Muscle of leg (tissue), 11 donors: Measurements from ENCODE around the gene CNKSR3. TPM values are rescaled to one million over a fixed set of nuclear protein-coding genes. Genes with fewer than 3 reads are reported as not detected.
A peak's percentile ranks its signal among the peaks of the same experiment; 100 is the strongest.
"Not testable (repeated sequence)": the region's sequence is repeated elsewhere in the genome, so short reads cannot be mapped to it uniquely, and the experiment has no call there.

ENCODE experiments used
- DNase-seq: peaks from one replicate; pipeline ENCODE4 v3.0.0; 2013
- H3K27ac ChIP-seq: one replicate; pipeline ENCODE4 v1.5.1; 2013; ENCODE audit warnings: mild to moderate bottlenecking, low read length, control low read depth
- H3K27me3 ChIP-seq: one replicate; pipeline ENCODE4 v1.6.1; 2013; ENCODE audit warnings: low read length; ENCODE audit not compliant: control insufficient read depth, insufficient read depth
- H3K36me3 ChIP-seq: one replicate; pipeline ENCODE4 v1.6.1; 2013; ENCODE audit warnings: low read length; ENCODE audit not compliant: control insufficient read depth, insufficient read depth
- H3K4me1 ChIP-seq: one replicate; pipeline ENCODE4 v1.6.1; 2013; ENCODE audit warnings: low read length; ENCODE audit not compliant: control insufficient read depth, insufficient read depth
- H3K4me3 ChIP-seq: one replicate; pipeline ENCODE4 v1.5.1; 2013; ENCODE audit warnings: low read length, control low read depth
- H3K9me3 ChIP-seq: replicated peaks from 2 replicates; pipeline ENCODE4 v1.6.1; 2013; ENCODE audit warnings: low read depth, low read length; ENCODE audit not compliant: control insufficient read depth
- WGBS: methylation state at CpG from one replicate; pipeline ENCODE4 v1.1.5; 2013; ENCODE audit warnings: missing lambda C conversion rate; ENCODE audit not compliant: insufficient coverage; 5-methylcytosine and 5-hydroxymethylcytosine counted together
- polyA plus RNA-seq, 8 donors: library from polyadenylated mRNA; unstranded; fragments of 120-200 nt; gene quantifications; one replicate each; pipeline versions ENCODE4 v1.2.1 to v1.2.3, GENCODE V29; 2013; ENCODE audit warnings: inconsistent platforms in 1 of 8, low replicate concordance in 1 of 8; ENCODE audit not compliant: insufficient read length in 8 of 8, insufficient read depth in 1 of 8
- total RNA-seq: library from RNA; stranded (reverse); fragments of 120-200 nt; gene quantifications from one replicate; pipeline ENCODE4 v1.2.4, GENCODE V29; 2013

The CNKSR3 gene
- total and polyA plus RNA-seq, 9 donors: 11.6 to 22.1 (median 14.7) TPM

DNA sequence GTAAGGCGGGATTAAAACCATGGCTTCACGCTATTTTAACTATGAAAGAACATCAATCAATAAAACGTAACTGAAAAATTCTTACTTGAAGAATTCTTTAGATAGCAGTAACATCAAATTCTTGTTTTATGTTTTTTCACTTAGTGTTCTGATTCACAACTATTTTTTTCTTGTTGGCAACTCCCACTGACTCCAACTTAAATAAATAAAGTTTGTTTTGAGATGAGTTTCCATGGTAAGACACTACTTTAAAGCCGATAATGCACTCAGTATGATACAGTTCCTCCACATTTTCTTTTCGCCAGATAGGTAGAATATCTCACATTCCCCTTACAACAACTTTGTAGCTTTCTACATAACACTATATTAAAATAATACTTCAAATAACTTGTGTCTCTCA, 33.1 kb upstream of the CNKSR3 start:
- H3K36me3 ChIP-seq: no peaks in the 10 kb centered on the region
- H3K4me3 ChIP-seq: no peak overlapping the region
- WGBS: no CpG with 5 or more reads among the region's 5 CpGs
- peaks cover 3% of the 10 kb centered on the region for H3K4me1 ChIP-seq
- DNase-seq: peak; percentile 82
- no peaks in the 10 kb centered on the region for H3K9me3 ChIP-seq
- no peaks in the 10 kb centered on the region for H3K27me3 ChIP-seq
- H3K27ac ChIP-seq: no peak overlapping the region

DNA sequence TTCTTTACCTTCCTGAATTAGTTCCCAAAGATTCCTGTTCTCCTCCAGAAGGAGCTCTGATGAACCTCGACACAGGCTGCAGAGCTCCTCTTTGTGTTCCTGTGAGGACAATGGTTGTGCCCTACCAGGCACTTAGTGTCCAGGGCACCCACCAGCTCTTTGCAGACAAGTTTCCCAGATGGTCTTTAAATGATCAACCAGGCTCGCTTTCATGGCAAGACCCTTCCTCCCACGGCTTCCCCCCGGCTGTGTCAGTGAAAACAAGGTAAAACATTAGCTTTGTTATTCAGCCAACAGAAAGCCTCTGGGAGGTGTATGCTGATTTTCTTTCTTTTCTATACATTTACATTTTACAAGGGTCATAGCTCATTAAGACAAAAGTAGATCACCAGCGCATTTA, 32.3 kb upstream of the CNKSR3 start:
- H3K36me3 ChIP-seq: no peaks in the 10 kb centered on the region
- no peaks in the 10 kb centered on the region for H3K27me3 ChIP-seq
- no peaks in the 10 kb centered on the region for H3K9me3 ChIP-seq
- WGBS: 63% methylated on average over 1 of the region's 5 CpGs
- no peak overlapping the region for H3K4me3 ChIP-seq
- no peak overlapping the region for H3K27ac ChIP-seq
- peaks cover 3% of the 10 kb centered on the region for H3K4me1 ChIP-seq
- no peak for DNase-seq

DNA sequence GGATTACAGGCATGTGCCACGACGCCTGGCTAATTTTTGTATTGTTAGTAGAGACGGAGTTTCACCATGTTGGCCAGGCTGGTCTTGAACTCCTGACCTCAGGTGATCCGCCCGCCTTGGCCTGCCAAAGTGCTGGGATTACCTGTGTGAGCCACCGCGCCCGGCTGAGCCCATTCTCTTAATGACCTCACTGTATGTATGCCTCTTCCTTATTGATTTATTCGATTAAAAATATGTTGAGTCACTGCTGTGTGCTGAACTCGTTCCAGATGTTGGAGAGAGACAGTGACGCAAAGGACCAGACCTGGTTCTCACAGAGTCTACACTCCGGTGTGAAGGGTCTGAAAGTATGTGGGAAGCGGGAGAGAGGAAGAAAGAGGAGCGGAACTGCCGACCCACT, 31.4 kb upstream of the CNKSR3 start:
- H3K27me3 ChIP-seq, H3K27ac ChIP-seq, H3K4me1 ChIP-seq, H3K4me3 ChIP-seq, H3K36me3 ChIP-seq, DNase-seq, H3K9me3 ChIP-seq: not testable (repeated sequence)
- 71% methylated on average over 10 of the region's 15 CpGs for WGBS

DNA sequence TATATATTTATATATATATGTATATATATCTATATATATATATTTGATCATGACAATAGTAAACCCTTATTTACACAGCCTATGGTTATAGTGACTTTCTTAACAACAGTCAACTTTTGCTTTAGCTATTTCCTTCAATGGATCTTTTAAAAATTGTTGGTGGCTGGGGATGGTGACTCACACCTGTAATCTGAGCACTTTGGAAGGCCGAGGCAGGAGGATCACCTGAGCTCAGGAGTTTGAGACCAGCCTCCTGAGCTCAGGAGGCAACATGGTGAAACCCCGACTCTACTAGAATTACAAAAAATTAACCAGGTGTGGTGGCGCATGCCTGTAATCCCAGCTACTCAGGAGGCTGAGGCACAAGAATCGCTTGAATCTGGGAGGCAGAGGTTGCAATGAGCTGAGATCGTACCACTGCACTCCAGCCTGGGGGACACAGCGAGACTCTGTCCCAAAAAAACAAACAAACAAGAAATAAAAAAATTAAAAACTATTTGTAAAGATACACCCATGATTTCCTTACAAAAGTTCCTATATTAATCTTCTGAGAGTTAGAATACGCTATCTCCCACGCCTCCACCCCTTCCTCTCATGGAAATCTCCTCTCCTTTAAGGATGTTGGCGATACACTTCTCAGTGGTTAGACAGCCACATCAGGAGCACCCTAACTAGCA, 29.2 kb upstream of the CNKSR3 start:
- H3K27ac ChIP-seq: peak overlapping the region; percentile 33
- peaks cover 11% of the 10 kb centered on the region for H3K4me1 ChIP-seq
- no peaks in the 10 kb centered on the region for H3K9me3 ChIP-seq
- H3K36me3 ChIP-seq: no peaks in the 10 kb centered on the region
- no peak overlapping the region for H3K4me3 ChIP-seq
- H3K27me3 ChIP-seq: no peaks in the 10 kb centered on the region
- WGBS: 82% methylated on average over 5 of the region's 9 CpGs
- no peak for DNase-seq

DNA sequence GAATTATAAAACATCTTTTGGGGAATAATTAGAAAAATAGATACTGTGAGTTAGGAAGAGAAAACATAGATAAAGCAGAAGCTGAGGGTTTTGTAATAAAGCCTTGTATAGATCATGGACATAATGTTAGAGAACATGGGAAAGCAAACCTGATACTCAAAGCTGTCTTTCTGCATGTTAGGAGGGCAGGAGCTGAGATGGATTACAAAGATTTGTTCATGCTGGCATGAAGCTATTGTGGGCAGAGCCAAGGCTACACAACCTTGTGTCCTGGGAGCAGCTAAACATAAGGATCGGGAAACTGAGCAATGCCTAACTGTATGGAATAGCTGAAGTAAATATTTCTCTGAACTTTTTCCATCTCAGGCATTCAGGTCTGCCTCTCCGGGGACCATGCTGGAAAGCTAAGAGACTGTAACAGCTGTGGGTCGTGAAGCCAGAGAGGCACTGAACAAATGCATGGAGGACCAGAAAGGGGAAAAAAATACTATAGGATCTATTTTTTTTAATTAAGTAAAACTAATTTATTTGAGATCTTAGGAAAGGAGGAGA, 28.2 kb upstream of the CNKSR3 start:
- Histone ChIP-seq H3K36me3 (no peaks in the 10 kb centered on the region), H3K4me3 (no peak overlapping the region), H3K27ac (peak overlapping the region; percentile 65), H3K27me3 (no peaks in the 10 kb centered on the region), H3K4me1 (peaks cover 11% of the 10 kb centered on the region), H3K9me3 (no peaks in the 10 kb centered on the region)
- WGBS: no CpG with 5 or more reads among the region's 3 CpGs
- DNase-seq: peak; percentile 83

DNA sequence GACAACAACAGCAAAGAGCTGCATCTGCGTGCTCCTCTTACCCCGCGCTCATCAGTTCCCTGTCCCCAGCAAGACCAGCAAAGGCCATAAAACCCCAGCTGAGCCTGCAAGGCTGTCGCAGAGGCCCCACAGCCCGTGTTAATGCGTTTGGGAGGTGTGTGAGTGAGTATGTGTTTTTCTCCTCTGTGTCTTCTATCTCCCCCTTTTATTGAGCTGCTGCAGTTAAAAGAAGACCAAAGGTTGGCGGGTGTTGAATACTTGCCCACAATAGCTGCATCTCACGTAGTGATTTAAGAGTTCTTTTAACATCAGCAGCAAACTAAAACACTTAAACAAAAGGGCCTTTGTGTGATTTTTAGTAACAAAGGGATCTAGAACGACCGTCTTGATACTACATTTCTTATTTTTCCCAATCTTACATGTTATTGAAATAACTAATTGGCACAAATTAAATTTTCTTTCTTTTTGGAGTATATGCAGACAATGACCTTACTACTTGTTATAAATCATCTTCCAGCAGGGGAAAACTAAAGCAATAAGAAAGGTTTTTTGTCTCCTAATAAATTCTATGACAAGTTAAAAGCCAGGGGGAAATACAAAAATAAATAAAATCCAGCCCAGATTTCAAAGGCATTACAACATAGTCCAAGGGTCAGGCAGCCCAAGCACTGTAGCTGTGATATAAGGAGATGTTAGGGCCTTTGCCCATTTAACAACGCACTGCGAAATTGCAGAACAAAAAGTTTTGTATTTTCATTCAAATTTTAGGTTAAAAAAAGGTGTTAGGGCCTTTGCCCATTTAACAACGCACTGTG, 27.2 kb upstream of the CNKSR3 start:
- DNase-seq: peak; percentile 70
- no peaks in the 10 kb centered on the region for H3K27me3 ChIP-seq
- peak overlapping the region; percentile 71 for H3K27ac ChIP-seq
- H3K36me3 ChIP-seq: no peaks in the 10 kb centered on the region
- peaks cover 11% of the 10 kb centered on the region for H3K4me1 ChIP-seq
- WGBS: 29% methylated on average over 3 of the region's 13 CpGs
- H3K9me3 ChIP-seq: no peaks in the 10 kb centered on the region
- no peak overlapping the region for H3K4me3 ChIP-seq

DNA sequence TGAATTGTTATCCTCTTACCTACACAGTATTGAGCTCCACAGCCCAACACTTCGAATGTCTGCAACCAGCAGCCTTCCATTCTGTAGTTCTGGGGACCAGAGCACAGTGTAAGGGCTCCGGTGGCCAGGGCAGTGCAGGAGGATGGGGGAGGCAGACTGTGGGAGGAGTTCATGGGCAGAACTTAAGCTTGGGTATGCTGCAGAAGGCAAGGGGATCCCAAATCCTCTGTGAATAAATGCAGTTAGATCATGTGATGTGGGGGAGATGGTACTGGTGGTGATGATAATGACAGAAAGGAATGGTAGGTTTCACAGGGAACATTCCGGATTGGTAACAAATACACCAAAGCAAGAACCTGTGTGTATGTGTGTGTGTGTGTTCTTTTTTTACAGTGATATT, 26.5 kb upstream of the CNKSR3 start:
- H3K9me3 ChIP-seq: no peaks in the 10 kb centered on the region
- no peaks in the 10 kb centered on the region for H3K36me3 ChIP-seq
- H3K27me3 ChIP-seq: no peaks in the 10 kb centered on the region
- peaks cover 11% of the 10 kb centered on the region for H3K4me1 ChIP-seq
- DNase-seq: no peak
- H3K4me3 ChIP-seq: no peak overlapping the region
- 75% methylated on average over 1 of the region's 3 CpGs for WGBS
- peak overlapping the region; percentile 26 for H3K27ac ChIP-seq

DNA sequence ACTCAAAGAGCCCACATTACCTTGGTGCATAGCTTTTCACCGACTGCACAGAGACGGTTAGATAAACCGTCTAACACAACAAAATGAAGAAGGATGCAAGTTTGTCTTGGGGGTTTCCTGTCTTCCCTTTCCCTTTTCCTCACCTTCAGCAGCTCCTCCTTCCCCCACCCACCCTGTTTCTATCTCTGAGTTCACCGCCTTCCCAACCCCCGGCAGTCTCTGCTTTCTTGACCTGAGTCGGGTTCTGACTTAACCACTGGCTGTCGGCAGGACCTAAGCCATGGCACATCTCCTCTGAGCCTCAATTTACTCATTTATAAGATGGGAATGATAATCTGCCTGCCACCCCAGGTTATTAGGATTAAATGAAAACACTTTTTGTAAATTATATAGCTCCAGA, 25.8 kb upstream of the CNKSR3 start:
- WGBS: 80% methylated on average over 1 of the region's 7 CpGs
- Histone ChIP-seq H3K4me3 (no peak overlapping the region), H3K27ac (peak overlapping the region; percentile 40), H3K9me3 (no peaks in the 10 kb centered on the region), H3K4me1 (peaks cover 11% of the 10 kb centered on the region), H3K27me3 (no peaks in the 10 kb centered on the region), H3K36me3 (no peaks in the 10 kb centered on the region)
- no peak for DNase-seq

DNA sequence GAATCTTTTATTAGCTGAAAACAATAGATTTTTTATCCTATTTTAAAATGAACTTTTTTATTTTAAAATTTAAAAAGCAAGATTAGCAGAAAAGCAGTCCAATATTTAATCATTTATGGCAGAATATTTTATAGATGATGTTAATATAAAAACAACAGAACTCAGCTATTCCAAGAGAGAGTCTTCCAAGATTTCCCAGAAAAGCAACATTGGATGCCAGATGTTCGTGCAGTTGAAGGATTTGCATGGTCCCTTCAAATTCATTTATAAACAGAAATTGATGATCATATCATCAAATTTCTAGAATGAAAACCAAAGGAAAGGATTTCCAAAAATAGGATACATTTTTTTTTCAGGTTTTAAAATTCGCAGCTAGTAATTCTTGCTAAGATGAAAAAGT, 25.4 kb upstream of the CNKSR3 start:
- H3K36me3 ChIP-seq: no peaks in the 10 kb centered on the region
- no peaks in the 10 kb centered on the region for H3K9me3 ChIP-seq
- DNase-seq: peak; percentile 89
- WGBS: no CpG with 5 or more reads among the region's 2 CpGs
- no peaks in the 10 kb centered on the region for H3K27me3 ChIP-seq
- H3K27ac ChIP-seq: peak overlapping the region; percentile 40
- no peak overlapping the region for H3K4me3 ChIP-seq
- peaks cover 11% of the 10 kb centered on the region for H3K4me1 ChIP-seq

DNA sequence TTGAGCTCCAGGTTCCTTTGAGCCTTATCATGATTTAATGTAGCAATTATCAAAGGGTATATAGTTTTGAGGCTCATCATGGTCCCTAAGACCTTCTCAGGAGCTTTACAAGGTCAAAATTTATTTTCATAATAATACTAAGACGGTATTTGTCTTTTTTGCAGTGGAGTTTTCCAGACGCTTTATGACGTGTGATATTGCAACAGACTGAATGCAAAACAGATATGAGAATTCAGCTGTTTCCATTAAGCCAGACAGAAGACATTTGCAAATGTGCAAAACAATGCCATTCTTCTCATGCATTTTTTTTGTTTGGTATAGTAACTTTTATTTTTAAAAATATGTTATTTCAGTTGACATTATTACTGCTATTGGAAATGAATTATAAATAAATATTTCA, 24.7 kb upstream of the CNKSR3 start:
- no CpG with 5 or more reads among the region's 3 CpGs for WGBS

More for the DNA sequence above, 24.7 kb upstream of the CNKSR3 start:
- Histone ChIP-seq H3K9me3 (no peaks in the 10 kb centered on the region), H3K4me1 (peaks cover 11% of the 10 kb centered on the region), H3K36me3 (no peaks in the 10 kb centered on the region), H3K4me3 (no peak overlapping the region), H3K27me3 (no peaks in the 10 kb centered on the region), H3K27ac (peak overlapping the region; percentile 53)
- DNase-seq: peak; percentile 77
